Activated naive CD8-positive, alpha-beta T cell treated with anti-CD3 and anti-CD28 coated beads, Interleukin-2, amount 50 U/mL, for 24 hours (primary cell): Measurements from ENCODE around the gene RASA2.
A peak's percentile ranks its signal among the peaks of the same experiment; 100 is the strongest.
"Not testable (repeated sequence)": the region's sequence is repeated elsewhere in the genome, so short reads cannot be mapped to it uniquely, and the experiment has no call there.

Experiments
- ATAC-seq: fragments of 150-1000 bp; cut with Tn5 transposase; one replicate; pipeline ENCODE4 v1.10.0; 2021
- DNase-seq: peaks from one replicate; pipeline ENCODE4 v3.0.0; 2021
- H3K27ac Mint-ChIP-seq: one replicate; pipeline ENCODE4 v1.8.0; 2021; ENCODE audit warnings: mild to moderate bottlenecking, mixed read lengths
- H3K27me3 Mint-ChIP-seq: one replicate; pipeline ENCODE4 v1.8.0; 2021; ENCODE audit warnings: mixed read lengths
- H3K36me3 Mint-ChIP-seq: one replicate; pipeline ENCODE4 v1.8.0; 2021; ENCODE audit warnings: low read depth, mixed read lengths
- H3K4me1 Mint-ChIP-seq: one replicate; pipeline ENCODE4 v1.8.0; 2021; ENCODE audit warnings: mixed read lengths
- H3K4me3 Mint-ChIP-seq: one replicate; pipeline ENCODE4 v1.8.0; 2021; ENCODE audit warnings: mild to moderate bottlenecking, moderate library complexity, mixed read lengths
- H3K9me3 Mint-ChIP-seq: one replicate; pipeline ENCODE4 v1.8.0; 2021; ENCODE audit warnings: mixed read lengths

Gene RASA2

GRCh38 chr3:141471160-141471559 is 15.7 kb upstream of the RASA2 start:
- H3K9me3 Mint-ChIP-seq, result no peaks in the 10 kb centered on the region
- no peak overlapping the region for H3K27ac Mint-ChIP-seq
- H3K4me1 Mint-ChIP-seq, result peaks cover 20% of the 10 kb centered on the region
- ATAC-seq, result no peak
- no peaks in the 10 kb centered on the region for H3K27me3 Mint-ChIP-seq
- H3K4me3 Mint-ChIP-seq, result no peak overlapping the region
- no peaks in the 10 kb centered on the region for H3K36me3 Mint-ChIP-seq
- no peak for DNase-seq

- Mint-ChIP-seq H3K4me1 (peaks cover 45% of the 10 kb centered on the region), H3K36me3 (no peaks in the 10 kb centered on the region), H3K27ac (peak overlapping the region; percentile 70), H3K9me3 (no peaks in the 10 kb centered on the region), H3K4me3 (peak overlapping the region; percentile 4), H3K27me3 (no peaks in the 10 kb centered on the region)
- DNase-seq, result peak; percentile 60
- ATAC-seq, result peak; percentile 76
Measured at GRCh38 chr3:141476033-141476432, 10.8 kb upstream of the RASA2 start.

DNA sequence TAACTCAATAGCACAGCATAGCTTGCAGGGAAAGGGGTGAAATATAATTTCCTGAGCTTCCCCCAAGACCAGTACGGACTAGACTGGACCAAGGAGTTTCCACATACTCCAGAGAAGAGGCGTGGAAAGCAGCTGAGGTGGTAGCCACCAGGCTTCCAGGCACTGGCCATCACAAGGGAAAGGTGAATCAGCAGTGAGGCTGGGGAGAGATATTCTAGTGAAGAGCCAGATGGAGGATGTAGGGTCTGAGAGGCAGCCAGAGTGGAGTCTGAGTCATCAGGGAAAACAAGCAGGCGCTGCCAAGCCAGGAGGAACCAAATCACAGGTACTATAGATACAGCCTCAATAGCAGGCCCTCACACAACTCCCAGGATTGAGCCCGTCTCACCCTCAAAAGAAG is 9.6 kb upstream of the RASA2 start:
- H3K9me3 Mint-ChIP-seq, result no peaks in the 10 kb centered on the region
- H3K36me3 Mint-ChIP-seq, result no peaks in the 10 kb centered on the region
- no peaks in the 10 kb centered on the region for H3K27me3 Mint-ChIP-seq
- H3K4me3 Mint-ChIP-seq, result no peak overlapping the region
- peak overlapping the region; percentile 21 for H3K27ac Mint-ChIP-seq
- H3K4me1 Mint-ChIP-seq, result peaks cover 46% of the 10 kb centered on the region
- peak; percentile 85 for ATAC-seq
- DNase-seq, result peak; percentile 23

DNA sequence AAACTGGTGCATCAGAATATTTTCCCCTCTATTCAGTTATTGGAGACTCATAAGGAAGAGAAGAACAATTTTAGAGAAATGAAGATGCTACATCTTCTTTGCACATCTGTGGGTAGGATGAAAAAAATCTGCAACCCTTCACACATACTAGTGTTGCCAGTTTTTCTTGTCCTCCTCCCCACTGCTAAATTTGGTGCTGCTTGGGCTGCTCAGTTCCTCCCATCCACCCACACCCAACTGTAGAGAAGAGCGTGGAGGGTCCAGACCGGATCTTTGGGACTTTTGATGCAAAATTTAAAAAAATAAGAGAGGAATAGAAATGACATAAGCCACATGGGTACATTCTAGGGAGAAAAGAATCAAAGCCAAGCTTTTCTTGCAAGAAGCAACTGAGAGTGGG is 8.7 kb upstream of the RASA2 start:
- DNase-seq (no peak), ATAC-seq (no peak)
- Mint-ChIP-seq H3K36me3 (no peaks in the 10 kb centered on the region), H3K27ac (no peak overlapping the region), H3K27me3 (no peaks in the 10 kb centered on the region), H3K4me1 (peaks cover 48% of the 10 kb centered on the region), H3K4me3 (no peak overlapping the region), H3K9me3 (no peaks in the 10 kb centered on the region)

GRCh38 chr3:141478840-141479239 is 8.0 kb upstream of the RASA2 start:
- H3K27me3 Mint-ChIP-seq, H3K9me3 Mint-ChIP-seq, ATAC-seq, H3K4me3 Mint-ChIP-seq, H3K27ac Mint-ChIP-seq, H3K36me3 Mint-ChIP-seq, DNase-seq: not testable (repeated sequence)
- peaks cover 53% of the 10 kb centered on the region for H3K4me1 Mint-ChIP-seq

- Mint-ChIP-seq H3K4me1 (peaks cover 43% of the 10 kb centered on the region), H3K9me3 (no peaks in the 10 kb centered on the region), H3K36me3 (peaks cover 2% of the 10 kb centered on the region), H3K27ac (no peak overlapping the region), H3K4me3 (no peak overlapping the region), H3K27me3 (no peaks in the 10 kb centered on the region)
- ATAC-seq (no peak), DNase-seq (no peak)
Measured at GRCh38 chr3:141482245-141482922, 4.4 kb upstream of the RASA2 start.

DNA sequence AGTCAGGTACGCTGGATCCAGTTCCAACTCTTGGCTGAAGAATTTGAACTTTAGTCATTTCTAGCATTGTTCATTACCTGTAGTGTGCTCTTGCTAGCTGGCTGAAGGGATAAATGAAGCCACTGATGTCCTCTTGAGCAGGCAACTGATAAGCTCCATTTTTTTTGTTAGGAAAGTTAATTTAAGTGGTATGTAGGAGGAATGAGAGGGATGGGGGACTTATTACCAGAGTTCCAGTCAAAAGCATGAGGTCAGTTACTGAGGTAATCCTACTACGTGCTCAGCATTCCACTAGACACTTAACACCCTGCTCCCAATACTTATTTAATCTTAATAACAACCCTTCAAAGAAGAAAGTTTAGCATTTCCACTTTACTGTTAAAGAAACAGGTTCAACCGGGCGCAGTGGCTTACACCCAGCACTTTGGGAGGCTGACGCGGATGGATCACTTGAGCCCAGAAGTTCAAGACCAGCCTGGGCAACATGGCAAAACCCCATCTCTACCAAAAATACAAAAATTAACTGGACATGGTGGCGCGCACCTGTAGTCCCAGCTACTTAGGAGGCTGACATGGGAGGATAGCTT is 2.0 kb upstream of the RASA2 start:
- Mint-ChIP-seq H3K9me3 (no peaks in the 10 kb centered on the region), H3K36me3 (peaks cover 14% of the 10 kb centered on the region), H3K4me3 (peak overlapping the region; percentile 75), H3K27ac (no peak overlapping the region), H3K4me1 (peaks cover 51% of the 10 kb centered on the region), H3K27me3 (no peaks in the 10 kb centered on the region)
- DNase-seq (no peak), ATAC-seq (no peak)

DNA sequence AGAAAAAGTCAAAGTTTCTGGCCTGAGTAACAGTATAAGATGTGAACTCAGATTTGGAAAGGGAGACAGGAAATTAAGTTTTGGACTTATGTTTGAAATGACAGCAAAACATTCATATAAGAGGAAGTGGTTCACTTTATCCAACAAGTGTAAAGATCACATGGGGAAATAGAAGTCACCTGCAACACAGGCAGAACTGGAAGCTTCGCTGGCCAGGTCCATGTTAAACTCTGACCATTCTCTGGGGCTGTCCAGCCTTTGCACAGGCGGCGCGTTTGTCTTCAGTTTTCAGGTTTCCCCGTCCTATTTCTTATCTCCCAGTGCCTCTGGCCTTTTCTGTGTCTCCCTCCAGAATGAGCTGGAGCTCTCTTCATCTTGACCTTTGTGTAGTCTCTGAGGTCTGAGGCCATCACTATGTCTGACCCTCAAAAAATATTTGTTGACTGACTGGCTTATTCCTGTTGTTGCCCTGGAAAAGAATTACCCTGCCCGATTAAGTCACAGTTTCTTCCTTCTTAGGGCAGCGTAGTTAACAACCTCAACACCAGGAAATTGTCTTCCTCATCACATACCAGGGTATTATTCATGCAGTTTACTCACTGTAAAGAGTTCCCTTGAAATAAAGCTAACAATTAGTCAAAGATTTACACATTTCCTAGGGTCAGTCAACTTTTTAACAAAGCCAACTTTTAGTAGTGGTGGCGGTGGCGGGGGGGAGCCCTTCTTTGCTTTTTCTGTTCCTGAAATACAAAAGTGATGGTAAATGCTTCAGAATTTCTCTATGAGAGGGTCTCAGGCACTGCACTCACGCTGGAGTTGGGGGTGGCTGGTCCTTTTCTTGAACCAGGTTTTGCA is 959 bp upstream of the RASA2 start:
- no peaks in the 10 kb centered on the region for H3K27me3 Mint-ChIP-seq
- DNase-seq, result peak; percentile 25
- ATAC-seq, result peak; percentile 12
- H3K9me3 Mint-ChIP-seq, result no peaks in the 10 kb centered on the region
- H3K4me3 Mint-ChIP-seq, result peak overlapping the region; percentile 75
- peaks cover 62% of the 10 kb centered on the region for H3K4me1 Mint-ChIP-seq
- peak overlapping the region; percentile 86 for H3K27ac Mint-ChIP-seq
- peaks cover 20% of the 10 kb centered on the region for H3K36me3 Mint-ChIP-seq

DNA sequence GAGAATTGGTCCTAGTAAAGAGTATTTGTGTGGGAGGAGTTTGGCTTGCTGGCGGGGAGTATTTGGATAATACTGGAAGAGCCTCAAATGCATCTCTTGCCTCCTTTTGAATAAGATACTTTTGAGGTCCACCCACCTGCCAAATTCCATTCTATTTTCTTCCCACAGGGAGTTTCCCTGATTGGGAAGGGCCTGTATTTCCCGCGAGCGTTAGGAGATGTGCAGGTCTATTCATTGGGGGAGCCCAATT is 406 bp upstream of the RASA2 start:
- no peak for ATAC-seq
- peaks cover 25% of the 10 kb centered on the region for H3K36me3 Mint-ChIP-seq
- no peak for DNase-seq
- no peaks in the 10 kb centered on the region for H3K27me3 Mint-ChIP-seq
- H3K4me1 Mint-ChIP-seq, result peaks cover 67% of the 10 kb centered on the region
- no peaks in the 10 kb centered on the region for H3K9me3 Mint-ChIP-seq
- peak overlapping the region; percentile 75 for H3K4me3 Mint-ChIP-seq
- H3K27ac Mint-ChIP-seq, result peak overlapping the region; percentile 86

DNA sequence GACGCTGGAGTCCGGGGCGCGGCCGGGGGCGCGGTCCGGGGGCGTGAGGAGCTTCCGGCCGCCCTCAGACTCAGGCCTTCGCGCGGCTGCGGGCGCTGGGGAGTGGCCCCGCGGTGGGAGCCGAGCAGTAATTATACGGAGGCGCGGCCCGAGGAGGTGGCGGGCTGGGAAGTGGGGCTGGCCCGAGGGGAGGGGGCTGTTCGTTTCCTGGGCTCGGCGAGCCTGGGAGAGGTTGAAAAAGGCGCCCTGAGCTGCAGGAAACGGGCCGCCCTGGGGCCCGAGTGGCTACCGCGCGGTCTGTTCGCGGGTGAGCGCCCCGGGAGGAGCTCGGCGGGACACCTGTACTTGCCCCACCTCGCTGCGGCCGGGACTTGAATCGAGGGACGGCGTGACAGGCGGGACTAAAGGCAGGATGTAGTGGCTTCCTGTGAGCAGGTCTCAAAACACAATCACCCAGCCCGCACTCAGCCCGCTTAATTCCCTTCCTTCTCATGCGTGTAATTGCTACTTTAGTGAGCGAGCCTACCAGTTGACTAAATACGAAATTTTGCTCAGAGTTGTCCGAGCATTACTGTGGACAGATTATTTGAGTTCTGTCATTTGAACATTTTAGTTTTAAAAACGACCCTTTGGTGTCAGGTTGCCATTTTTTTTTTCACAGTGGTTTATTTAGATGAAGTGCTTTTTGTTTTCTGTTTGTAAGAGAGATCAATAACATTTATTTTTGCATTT is 860 bp downstream of the RASA2 start:
- no peaks in the 10 kb centered on the region for H3K9me3 Mint-ChIP-seq
- ATAC-seq (peak; percentile 65), DNase-seq (peak; percentile 85)
- H3K4me1 Mint-ChIP-seq, result peaks cover 77% of the 10 kb centered on the region
- peak overlapping the region; percentile 89 for H3K4me3 Mint-ChIP-seq
- H3K27me3 Mint-ChIP-seq, result no peaks in the 10 kb centered on the region
- H3K27ac Mint-ChIP-seq, result peak overlapping the region; percentile 90
- H3K36me3 Mint-ChIP-seq, result peaks cover 27% of the 10 kb centered on the region

- ATAC-seq (peak; percentile 44), DNase-seq (peak; percentile 18)
- H3K27ac Mint-ChIP-seq, result peak overlapping the region; percentile 90
- no peaks in the 10 kb centered on the region for H3K27me3 Mint-ChIP-seq
- peaks cover 25% of the 10 kb centered on the region for H3K36me3 Mint-ChIP-seq
- H3K4me3 Mint-ChIP-seq, result peak overlapping the region; percentile 89
- no peaks in the 10 kb centered on the region for H3K9me3 Mint-ChIP-seq
- H3K4me1 Mint-ChIP-seq, result peaks cover 85% of the 10 kb centered on the region
Measured at GRCh38 chr3:141489203-141489602, 2.4 kb downstream of the RASA2 start.

DNA sequence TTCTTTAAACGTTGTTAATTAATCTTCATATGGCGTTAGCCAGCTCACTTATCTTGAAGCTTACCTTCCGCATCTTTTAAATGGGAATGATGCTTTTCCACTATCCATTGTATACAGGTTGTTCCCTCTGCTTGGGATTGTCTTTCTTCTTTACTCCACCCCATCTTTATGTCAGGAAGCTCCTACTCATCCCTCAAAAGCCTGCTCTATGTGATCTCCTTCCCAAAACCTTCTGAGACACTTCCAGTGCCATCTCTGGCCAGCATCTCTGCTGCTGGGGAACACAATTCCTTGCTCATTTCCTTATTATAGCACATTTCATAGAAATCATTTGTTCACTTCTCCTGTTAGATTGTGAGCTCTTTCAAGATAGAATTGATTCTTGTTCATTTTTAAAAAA is 4.3 kb downstream of the RASA2 start:
- peak overlapping the region; percentile 48 for H3K27ac Mint-ChIP-seq
- H3K9me3 Mint-ChIP-seq, result no peaks in the 10 kb centered on the region
- ATAC-seq (no peak), DNase-seq (no peak)
- no peaks in the 10 kb centered on the region for H3K27me3 Mint-ChIP-seq
- peaks cover 88% of the 10 kb centered on the region for H3K4me1 Mint-ChIP-seq
- peaks cover 39% of the 10 kb centered on the region for H3K36me3 Mint-ChIP-seq
- H3K4me3 Mint-ChIP-seq, result peak overlapping the region; percentile 29

DNA sequence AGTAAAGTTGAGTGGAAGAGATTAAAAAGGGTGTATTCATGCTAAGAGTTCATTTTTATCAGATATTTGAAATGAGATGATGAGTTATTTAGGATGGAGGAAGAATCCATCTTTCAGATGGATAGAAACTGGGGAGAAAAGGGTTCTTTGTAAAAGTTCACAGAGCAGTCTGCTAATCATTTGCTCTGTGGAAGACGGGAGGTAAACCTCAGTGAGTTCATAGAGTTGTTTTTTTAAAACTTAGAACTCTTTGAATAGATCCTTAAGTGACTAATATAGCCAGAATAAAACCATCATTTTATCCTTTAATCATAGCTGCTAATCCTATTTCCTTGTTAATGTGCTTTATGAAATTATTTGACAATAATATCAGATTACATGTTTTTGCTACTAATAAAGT is 5.1 kb downstream of the RASA2 start:
- no peak for ATAC-seq
- peaks cover 47% of the 10 kb centered on the region for H3K36me3 Mint-ChIP-seq
- no peaks in the 10 kb centered on the region for H3K27me3 Mint-ChIP-seq
- no peaks in the 10 kb centered on the region for H3K9me3 Mint-ChIP-seq
- H3K27ac Mint-ChIP-seq, result peak overlapping the region; percentile 63
- peaks cover 91% of the 10 kb centered on the region for H3K4me1 Mint-ChIP-seq
- DNase-seq, result no peak
- peak overlapping the region; percentile 1 for H3K4me3 Mint-ChIP-seq

DNA sequence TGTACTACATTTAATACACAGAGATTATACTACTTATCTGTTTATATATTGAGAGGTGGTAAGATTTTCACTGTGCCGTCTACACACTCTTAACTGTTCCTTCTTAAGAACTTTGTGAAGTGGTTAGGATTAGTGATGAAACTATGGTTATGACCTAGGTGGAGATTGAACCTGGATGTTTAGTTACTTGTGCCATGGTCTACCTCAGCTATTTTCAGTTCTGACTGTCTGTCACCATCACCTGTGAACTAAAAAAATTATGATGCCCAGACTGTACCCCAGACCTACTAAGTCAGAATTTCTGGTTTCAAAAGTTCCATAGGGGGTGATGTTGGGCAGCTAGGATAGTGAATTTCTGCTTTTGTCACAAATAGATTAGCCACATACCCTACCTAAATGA is 6.4 kb downstream of the RASA2 start:
- peaks cover 45% of the 10 kb centered on the region for H3K36me3 Mint-ChIP-seq
- no peak overlapping the region for H3K4me3 Mint-ChIP-seq

More for the DNA sequence above, 6.4 kb downstream of the RASA2 start:
- H3K27me3 Mint-ChIP-seq, result no peaks in the 10 kb centered on the region
- H3K9me3 Mint-ChIP-seq, result no peaks in the 10 kb centered on the region
- DNase-seq (no peak), ATAC-seq (peak; percentile 78)
- peak overlapping the region; percentile 44 for H3K27ac Mint-ChIP-seq
- H3K4me1 Mint-ChIP-seq, result peaks cover 92% of the 10 kb centered on the region
